ENCODE measurements around the gene THOC2.

DNA sequence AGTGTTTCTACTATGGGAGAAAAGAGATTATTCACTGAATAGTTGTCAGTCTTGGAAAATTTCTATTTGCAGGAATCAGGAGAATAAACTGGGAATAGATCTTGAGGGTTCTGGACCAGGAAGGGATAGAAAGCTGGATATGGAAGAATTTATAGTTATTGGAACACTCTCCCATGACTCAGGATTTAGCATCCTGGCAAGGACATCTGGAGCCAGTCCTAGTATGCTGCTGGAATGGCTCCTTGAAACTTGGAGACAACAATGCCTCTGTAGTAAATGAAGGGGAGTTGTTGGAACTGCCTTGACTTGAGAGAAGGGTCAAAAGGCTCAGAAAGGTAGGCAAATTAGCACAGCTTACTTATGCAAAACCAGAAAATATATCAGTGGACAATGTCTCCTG lies 23.5 kb upstream of the THOC2 start:
- TF ChIP-seq, protein P1, sequence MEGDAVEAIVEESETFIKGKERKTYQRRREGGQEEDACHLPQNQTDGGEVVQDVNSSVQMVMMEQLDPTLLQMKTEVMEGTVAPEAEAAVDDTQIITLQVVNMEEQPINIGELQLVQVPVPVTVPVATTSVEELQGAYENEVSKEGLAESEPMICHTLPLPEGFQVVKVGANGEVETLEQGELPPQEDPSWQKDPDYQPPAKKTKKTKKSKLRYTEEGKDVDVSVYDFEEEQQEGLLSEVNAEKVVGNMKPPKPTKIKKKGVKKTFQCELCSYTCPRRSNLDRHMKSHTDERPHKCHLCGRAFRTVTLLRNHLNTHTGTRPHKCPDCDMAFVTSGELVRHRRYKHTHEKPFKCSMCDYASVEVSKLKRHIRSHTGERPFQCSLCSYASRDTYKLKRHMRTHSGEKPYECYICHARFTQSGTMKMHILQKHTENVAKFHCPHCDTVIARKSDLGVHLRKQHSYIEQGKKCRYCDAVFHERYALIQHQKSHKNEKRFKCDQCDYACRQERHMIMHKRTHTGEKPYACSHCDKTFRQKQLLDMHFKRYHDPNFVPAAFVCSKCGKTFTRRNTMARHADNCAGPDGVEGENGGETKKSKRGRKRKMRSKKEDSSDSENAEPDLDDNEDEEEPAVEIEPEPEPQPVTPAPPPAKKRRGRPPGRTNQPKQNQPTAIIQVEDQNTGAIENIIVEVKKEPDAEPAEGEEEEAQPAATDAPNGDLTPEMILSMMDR (IDR thresholded peaks at IDR 0.05) = no peak
- TF ChIP-seq POLR2A (IDR thresholded peaks at IDR 0.05) = no peak
